ENCODE data around the gene CACTIN. TPM values are rescaled to one million over a fixed set of nuclear protein-coding genes. Genes with fewer than 3 reads are reported as not detected.

Gene CACTIN
- total RNA-seq, 1 experiment from 2014 or later, result 36.3 TPM

DNA sequence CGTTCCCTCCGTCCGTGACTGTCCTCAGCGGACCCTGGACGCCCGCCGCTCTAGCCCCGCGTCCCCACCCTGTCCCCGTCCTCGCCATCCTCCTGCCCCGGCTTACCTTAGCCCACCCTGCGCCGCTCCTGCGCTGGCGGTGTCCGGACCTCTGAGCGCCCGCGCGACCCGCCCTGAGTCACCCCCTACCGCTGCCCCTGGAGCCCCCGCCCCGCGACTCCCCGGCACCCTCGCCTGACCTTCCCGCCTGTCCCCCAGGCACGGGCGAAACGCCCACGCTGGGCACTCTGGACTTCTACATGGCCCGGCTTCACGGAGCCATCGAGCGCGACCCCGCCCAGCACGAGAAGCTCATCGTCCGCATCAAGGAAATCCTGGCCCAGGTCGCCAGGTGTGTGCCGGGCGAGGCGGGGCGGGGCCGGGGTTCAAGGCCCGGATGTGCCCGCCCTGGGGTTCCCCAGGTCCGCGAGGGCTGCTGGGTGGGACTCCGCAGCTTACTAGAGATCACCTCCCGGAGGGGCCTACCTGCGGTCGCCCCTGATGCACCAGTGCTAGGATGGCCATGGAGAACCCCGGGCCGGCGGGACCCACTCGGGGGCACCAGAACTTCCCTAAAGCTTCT, 48.8 kb downstream of the CACTIN start:
- Histone ChIP-seq H3K27ac (ENCODE audit: low read depth, low read length, poor library complexity, severe bottlenecking) (no peak overlapping the region), H3K9me3 (ENCODE audit: low read depth, low read length, poor library complexity, severe bottlenecking) (no peaks in the 10 kb centered on the region), H3K4me3 (ENCODE audit: low read depth, low read length, poor library complexity, severe bottlenecking) (no peak overlapping the region), H3K27me3 (replicated peaks; ENCODE audit: insufficient read depth, low read depth, low read length, poor library complexity) (no peaks in the 10 kb centered on the region), H3K36me3 (ENCODE audit: insufficient read depth, low read length, poor library complexity, severe bottlenecking) (peaks cover 15% of the 10 kb centered on the region), H3K4me1 (ENCODE audit: insufficient read depth, low read length, poor library complexity, severe bottlenecking) (peaks cover 16% of the 10 kb centered on the region)
- DNase-seq (ENCODE audit: low spot score), result no peak
- intact Hi-C loops (cut with micrococcal nuclease; ENCODE audit: unreplicated experiment), result no loop called here
- ChIA-PET CTCF (no interaction called here), POLR2A (ENCODE audit: low non-redundant PET) (no interaction called here)
- no TSS peak for BruUV-seq (replicated peaks)
- TF ChIP-seq, protein P1, sequence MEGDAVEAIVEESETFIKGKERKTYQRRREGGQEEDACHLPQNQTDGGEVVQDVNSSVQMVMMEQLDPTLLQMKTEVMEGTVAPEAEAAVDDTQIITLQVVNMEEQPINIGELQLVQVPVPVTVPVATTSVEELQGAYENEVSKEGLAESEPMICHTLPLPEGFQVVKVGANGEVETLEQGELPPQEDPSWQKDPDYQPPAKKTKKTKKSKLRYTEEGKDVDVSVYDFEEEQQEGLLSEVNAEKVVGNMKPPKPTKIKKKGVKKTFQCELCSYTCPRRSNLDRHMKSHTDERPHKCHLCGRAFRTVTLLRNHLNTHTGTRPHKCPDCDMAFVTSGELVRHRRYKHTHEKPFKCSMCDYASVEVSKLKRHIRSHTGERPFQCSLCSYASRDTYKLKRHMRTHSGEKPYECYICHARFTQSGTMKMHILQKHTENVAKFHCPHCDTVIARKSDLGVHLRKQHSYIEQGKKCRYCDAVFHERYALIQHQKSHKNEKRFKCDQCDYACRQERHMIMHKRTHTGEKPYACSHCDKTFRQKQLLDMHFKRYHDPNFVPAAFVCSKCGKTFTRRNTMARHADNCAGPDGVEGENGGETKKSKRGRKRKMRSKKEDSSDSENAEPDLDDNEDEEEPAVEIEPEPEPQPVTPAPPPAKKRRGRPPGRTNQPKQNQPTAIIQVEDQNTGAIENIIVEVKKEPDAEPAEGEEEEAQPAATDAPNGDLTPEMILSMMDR (conservative IDR thresholded peaks at IDR 0.05; ENCODE audit: low read depth, low read length), result no peak
- TF ChIP-seq EZH2 (IDR thresholded peaks at IDR 0.05; ENCODE audit: borderline replicate concordance, low read depth, low read length, poor library complexity, severe bottlenecking), result no peak

DNA sequence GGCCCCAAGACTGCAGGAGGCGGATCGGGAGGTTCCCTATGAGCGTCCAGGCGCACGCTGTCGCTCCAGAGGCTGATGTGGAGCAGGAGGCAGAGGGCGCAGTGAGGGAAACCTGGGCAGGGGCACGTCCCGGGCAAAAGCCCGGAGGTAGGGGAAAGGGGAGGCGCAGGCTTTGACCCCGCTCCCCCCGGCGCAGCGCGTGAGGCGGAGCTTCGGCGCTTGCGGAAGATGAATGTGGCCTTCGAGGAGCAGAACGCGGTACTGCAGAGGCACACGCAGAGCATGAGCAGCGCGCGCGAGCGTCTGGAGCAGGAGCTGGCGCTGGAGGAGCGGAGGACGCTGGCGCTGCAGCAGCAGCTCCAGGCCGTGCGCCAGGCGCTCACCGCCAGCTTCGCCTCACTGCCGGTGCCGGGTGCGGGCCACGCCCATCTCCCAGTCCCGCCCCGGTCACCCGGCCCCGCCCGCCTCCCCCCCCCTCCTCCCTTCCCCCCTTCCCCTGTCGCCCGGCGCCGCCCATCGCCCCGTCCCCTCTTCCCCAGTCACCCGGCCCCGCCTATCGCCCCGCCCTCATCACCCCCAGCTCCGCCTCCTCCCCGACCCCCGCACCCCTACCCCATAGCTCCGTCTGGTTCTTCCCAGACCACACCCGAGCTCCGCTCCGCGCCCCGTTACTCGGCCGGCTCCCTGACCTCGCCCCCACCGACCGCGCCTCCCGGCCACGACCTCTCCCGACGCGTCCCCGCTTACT, 49.7 kb downstream of the CACTIN start:
- Histone ChIP-seq H3K27ac (ENCODE audit: low read depth, low read length, poor library complexity, severe bottlenecking) (peak overlapping the region; percentile 54), H3K27me3 (replicated peaks; ENCODE audit: insufficient read depth, low read depth, low read length, poor library complexity) (no peaks in the 10 kb centered on the region), H3K4me3 (ENCODE audit: low read depth, low read length, poor library complexity, severe bottlenecking) (peak overlapping the region; percentile 23), H3K4me1 (ENCODE audit: insufficient read depth, low read length, poor library complexity, severe bottlenecking) (peaks cover 16% of the 10 kb centered on the region), H3K36me3 (ENCODE audit: insufficient read depth, low read length, poor library complexity, severe bottlenecking) (peaks cover 15% of the 10 kb centered on the region), H3K9me3 (ENCODE audit: low read depth, low read length, poor library complexity, severe bottlenecking) (no peaks in the 10 kb centered on the region)
- TF ChIP-seq, protein P1 (conservative IDR thresholded peaks at IDR 0.05; ENCODE audit: low read depth, low read length), result no peak
- TF ChIP-seq EZH2 (IDR thresholded peaks at IDR 0.05; ENCODE audit: borderline replicate concordance, low read depth, low read length, poor library complexity, severe bottlenecking), result no peak
- ChIA-PET POLR2A (ENCODE audit: low non-redundant PET) (interaction anchor here (0.5 to 0.6 kb wide), 2 partner anchors 23 to 708 kb away, joined by 4 to 10 read pairs; no protein-coding TSS in a partner anchor), CTCF (no interaction called here)
- DNase-seq (ENCODE audit: low spot score), result peak; percentile 87
- intact Hi-C loops (cut with micrococcal nuclease; ENCODE audit: unreplicated experiment), result no loop called here
- no TSS peak for BruUV-seq (replicated peaks)

DNA sequence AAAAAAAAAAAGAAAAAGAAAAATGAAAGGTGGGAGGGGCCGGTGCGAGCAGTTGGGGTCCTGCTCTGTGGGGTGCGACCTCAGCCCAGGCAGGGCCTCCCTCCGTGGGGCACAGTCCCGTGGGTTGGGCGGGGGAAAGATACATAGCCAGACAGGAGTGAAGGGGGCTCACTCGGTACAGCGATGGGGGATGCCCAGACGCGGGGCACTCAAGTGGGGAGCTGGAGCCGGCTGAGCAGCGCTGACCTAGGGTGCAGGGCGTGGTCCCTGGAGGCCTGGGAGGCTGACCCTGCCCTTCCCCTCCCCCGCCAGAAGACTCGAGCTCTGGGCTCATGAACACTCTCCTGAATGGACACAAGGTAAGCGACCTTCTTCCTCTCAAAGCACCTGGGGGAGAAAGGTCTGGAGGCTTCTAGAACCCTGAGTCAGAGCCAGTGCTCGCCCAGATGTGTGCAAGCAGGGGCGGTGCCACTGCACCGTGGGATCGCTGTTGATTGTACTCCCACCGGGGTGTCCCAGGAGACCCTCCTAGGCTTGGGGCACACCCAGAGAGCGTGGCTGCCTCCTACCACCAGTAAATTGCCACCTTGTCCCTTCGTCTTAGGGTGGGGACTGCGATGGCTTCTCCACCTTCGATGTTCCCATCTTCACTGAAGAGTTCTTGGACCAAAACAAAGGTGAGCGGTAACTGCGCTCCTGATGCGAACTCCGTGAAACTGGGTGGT, 50.5 kb downstream of the CACTIN start:
- Histone ChIP-seq H3K9me3 (ENCODE audit: low read depth, low read length, poor library complexity, severe bottlenecking) (no peaks in the 10 kb centered on the region), H3K36me3 (ENCODE audit: insufficient read depth, low read length, poor library complexity, severe bottlenecking) (peaks cover 15% of the 10 kb centered on the region), H3K4me1 (ENCODE audit: insufficient read depth, low read length, poor library complexity, severe bottlenecking) (peaks cover 16% of the 10 kb centered on the region), H3K4me3 (ENCODE audit: low read depth, low read length, poor library complexity, severe bottlenecking) (peak overlapping the region; percentile 23), H3K27me3 (replicated peaks; ENCODE audit: insufficient read depth, low read depth, low read length, poor library complexity) (no peaks in the 10 kb centered on the region), H3K27ac (ENCODE audit: low read depth, low read length, poor library complexity, severe bottlenecking) (peak overlapping the region; percentile 54)
- DNase-seq (ENCODE audit: low spot score), result no peak
- intact Hi-C loops (cut with micrococcal nuclease; ENCODE audit: unreplicated experiment), result no loop called here
- BruUV-seq (replicated peaks), result no TSS peak
- POLR2A ChIA-PET (ENCODE audit: low non-redundant PET), result interaction anchor here (0.6 kb wide), 1 partner anchor 22 kb away, joined by 10 read pairs; no protein-coding TSS in a partner anchor
- CTCF ChIA-PET, result no interaction called here
- TF ChIP-seq, protein P1 (conservative IDR thresholded peaks at IDR 0.05; ENCODE audit: low read depth, low read length), result no peak
- no peak for TF ChIP-seq EZH2 (IDR thresholded peaks at IDR 0.05; ENCODE audit: borderline replicate concordance, low read depth, low read length, poor library complexity, severe bottlenecking)

Data from A673 (cell line).